NCI-H1092 treated with DMSO at 0.1 percent for 48 hours (cell line): ENCODE data around the gene U2AF2.

ENCODE experiments used
- DNase-seq: peaks from one replicate; lab custom pipeline; 2025; lab: John Stamatoyannopoulos, UW

U2AF2 gene

GRCh38 chr19:55690769-55691545, 36.1 kb downstream of the U2AF2 start:
- no peak for DNase-seq

- DNase-seq: no peak
Measured at GRCh38 chr19:55691561-55692481, 37.0 kb downstream of the U2AF2 start.

- DNase-seq: no peak
Measured at GRCh38 chr19:55692681-55693081, 37.8 kb downstream of the U2AF2 start.

GRCh38 chr19:55693336-55693974, 38.6 kb downstream of the U2AF2 start:
- DNase-seq: no peak

GRCh38 chr19:55694241-55694655, 39.4 kb downstream of the U2AF2 start:
- no peak for DNase-seq

GRCh38 chr19:55694656-55695491, 40.0 kb downstream of the U2AF2 start:
- DNase-seq: no peak

- no peak for DNase-seq
Measured at GRCh38 chr19:55695511-55696290, 40.9 kb downstream of the U2AF2 start.

- DNase-seq: no peak
Measured at GRCh38 chr19:55696301-55697068, 41.6 kb downstream of the U2AF2 start.

GRCh38 chr19:55697069-55697440, 42.2 kb downstream of the U2AF2 start:
- DNase-seq: no peak

- no peak for DNase-seq
Measured at GRCh38 chr19:55697698-55698097, 42.9 kb downstream of the U2AF2 start.

- DNase-seq: no peak
Measured at GRCh38 chr19:55698256-55698655, 43.4 kb downstream of the U2AF2 start.

GRCh38 chr19:55699221-55699620, 44.4 kb downstream of the U2AF2 start:
- DNase-seq: no peak

GRCh38 chr19:55700813-55701212, 46.0 kb downstream of the U2AF2 start:
- no peak for DNase-seq

GRCh38 chr19:55702131-55702627, 47.3 kb downstream of the U2AF2 start:
- DNase-seq: no peak

- DNase-seq: no peak
Measured at GRCh38 chr19:55703790-55704215, 49.0 kb downstream of the U2AF2 start.

- DNase-seq: no peak
Measured at GRCh38 chr19:55704494-55705245, 49.8 kb downstream of the U2AF2 start.

- DNase-seq: no peak
Measured at GRCh38 chr19:55705972-55706371, 51.1 kb downstream of the U2AF2 start.

- no peak for DNase-seq
Measured at GRCh38 chr19:55711719-55712118, 56.9 kb downstream of the U2AF2 start.
